CD4-positive, alpha-beta T cell treated with Interleukin-17A for 1 hour (primary cell): ENCODE measurements around the gene TIMM10.
A peak's percentile ranks its signal among the peaks of the same experiment; 100 is the strongest.

Experiments used
- DNase-seq: peaks from one replicate; pipeline ENCODE4 v3.0.0-alpha.2; 2020

TIMM10 gene, protein sequence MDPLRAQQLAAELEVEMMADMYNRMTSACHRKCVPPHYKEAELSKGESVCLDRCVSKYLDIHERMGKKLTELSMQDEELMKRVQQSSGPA

GRCh38 chr11:57530596-57531507 is at the start of gene TIMM10:
TIMM10 (minus strand) TSS chr11:57530754; CDS start chr11:57530189, 565 bp downstream.
- peak; percentile 98 for DNase-seq

DNA sequence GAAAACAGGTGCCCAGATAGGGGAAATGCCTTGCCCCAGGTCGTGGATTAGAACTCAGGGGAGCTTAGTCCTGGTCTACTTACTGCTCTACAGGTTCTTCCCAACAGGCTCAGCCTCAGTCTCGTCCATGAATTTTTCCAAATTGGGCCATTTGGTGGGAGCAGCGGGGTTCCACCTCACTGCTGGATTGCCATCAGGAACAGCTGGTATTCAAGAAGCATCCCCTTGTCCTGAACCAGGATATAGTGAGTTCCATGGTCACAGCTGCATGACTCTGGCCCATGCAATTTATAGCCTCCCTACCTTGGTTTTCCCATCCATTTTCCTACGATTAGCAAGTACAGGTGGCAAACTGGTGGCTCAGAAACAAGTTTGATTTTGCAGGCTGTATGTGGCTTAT is 43.5 kb upstream of the TIMM10 start:
- DNase-seq, result no peak

DNA sequence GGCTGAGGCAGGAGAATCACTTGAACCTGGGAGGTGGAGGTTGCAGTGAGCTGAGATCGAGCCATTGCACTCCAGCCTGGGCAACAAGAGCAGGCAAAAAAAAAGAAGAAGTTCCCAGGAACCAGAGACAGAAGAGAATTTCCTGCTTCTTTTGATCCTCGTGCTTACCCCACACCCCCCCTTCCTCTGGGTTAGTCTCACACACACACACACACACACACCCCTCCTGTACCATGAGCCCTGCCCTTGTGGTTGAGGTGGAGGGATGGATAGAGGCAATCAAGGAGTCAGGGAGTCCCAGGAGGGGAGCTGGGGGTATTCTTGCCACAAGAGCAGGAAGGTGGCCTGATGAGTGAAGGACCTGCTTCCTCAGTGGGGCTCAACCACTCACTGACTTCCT is 41.1 kb upstream of the TIMM10 start:
- no peak for DNase-seq

GRCh38 chr11:57568330-57568766 is 37.8 kb upstream of the TIMM10 start:
- peak; percentile 89 for DNase-seq

- DNase-seq, result peak; percentile 57
Observed at GRCh38 chr11:57567515-57568329, 37.2 kb upstream of the TIMM10 start, which contains the start of gene UBE2L6. UBE2L6 (minus strand) TSS chr11:57567672; CDS start chr11:57567611, 61 bp downstream.

- peak; percentile 45 for DNase-seq
Observed at GRCh38 chr11:57566905-57567514, 36.5 kb upstream of the TIMM10 start.

DNA sequence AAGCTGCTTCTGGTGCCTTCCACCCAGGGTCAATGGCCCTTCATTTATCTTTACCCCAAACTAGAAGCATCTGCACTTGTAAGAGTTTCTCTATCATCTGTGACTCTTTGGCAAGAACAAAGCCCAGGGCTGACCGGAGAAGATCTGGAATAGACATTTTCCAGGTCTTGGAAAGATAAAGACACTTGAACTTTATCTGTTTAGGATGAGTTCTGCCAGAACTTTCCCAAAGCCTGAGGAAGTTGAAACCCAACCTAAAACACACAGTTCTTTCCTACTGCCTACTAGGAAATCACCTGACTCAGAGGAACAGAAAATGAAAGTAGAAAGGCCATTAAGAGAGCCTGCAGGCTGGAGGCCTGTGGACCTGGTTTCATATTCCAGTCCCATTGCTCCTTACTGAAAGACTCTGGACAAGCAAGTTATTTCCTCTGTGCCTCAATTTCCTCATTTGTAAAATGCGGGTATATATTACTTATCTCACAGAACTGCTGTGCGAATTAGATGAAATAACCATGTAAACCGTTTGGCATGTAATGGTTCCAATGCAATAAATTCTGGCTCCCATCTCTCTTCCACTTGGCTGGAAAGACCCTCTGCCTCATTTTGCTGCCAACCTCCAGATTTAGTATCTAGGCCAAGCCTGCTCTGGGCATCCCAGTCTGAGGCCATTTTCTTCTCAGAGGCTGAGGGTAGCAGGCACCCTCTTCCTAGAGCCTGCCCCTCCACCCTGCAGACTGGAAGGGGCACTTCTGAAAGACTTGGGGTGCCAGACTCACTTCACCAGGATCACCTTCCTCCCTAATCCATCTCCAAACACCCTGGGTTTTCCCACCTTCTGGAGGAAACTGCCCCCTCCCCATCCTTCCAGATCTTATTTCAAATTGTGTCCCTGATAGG is 35.7 kb upstream of the TIMM10 start:
- peak; percentile 61 for DNase-seq

GRCh38 chr11:57562596-57562995 is 32.0 kb upstream of the TIMM10 start:
- DNase-seq, result no peak

- DNase-seq, result no peak
Observed at GRCh38 chr11:57560146-57560545, 29.6 kb upstream of the TIMM10 start.

- no peak for DNase-seq
Observed at GRCh38 chr11:57556041-57556440, 25.5 kb upstream of the TIMM10 start.

DNA sequence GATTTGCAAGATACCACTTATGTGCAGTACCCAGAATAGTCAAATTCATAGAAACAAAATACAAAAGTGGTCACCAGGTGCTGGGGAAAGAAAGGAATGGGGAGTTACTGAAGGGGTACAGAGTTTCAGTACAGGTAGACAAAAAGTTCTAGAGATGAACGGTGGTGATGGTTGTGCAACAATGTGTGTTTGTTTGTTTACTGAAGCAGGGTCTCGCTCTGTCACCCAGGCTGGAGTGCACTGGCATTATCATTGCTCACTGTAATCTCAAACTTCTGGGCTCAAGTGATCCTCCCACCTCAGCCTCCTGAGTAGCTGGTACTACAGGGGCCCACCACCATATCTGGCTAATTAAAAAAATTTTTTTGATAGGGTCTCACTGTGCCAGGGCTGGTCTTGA is 24.8 kb upstream of the TIMM10 start:
- DNase-seq, result no peak

- DNase-seq, result no peak
Observed at GRCh38 chr11:57552479-57552878, 21.9 kb upstream of the TIMM10 start.

- no peak for DNase-seq
Observed at GRCh38 chr11:57551941-57552340, 21.4 kb upstream of the TIMM10 start.

DNA sequence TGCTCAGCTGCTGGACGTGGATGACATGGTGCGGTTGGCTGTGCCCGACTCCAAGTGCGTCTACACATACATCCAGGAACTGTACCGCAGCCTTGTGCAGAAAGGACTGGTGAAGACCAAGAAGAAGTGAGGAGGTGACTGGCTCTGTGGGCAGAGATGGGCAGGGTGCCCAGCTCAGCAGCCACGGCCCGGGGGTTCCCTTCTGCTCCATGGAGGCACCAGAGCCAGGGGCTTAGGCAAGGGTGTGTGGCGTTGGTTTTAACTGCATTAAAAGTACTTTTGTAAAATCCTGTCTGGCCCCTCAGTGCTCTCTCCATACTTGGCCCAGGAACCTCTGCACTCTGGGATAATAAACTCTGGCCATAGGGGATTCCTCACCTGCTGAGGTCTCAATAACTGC is 19.4 kb upstream of the TIMM10 start:
- DNase-seq, result no peak

DNA sequence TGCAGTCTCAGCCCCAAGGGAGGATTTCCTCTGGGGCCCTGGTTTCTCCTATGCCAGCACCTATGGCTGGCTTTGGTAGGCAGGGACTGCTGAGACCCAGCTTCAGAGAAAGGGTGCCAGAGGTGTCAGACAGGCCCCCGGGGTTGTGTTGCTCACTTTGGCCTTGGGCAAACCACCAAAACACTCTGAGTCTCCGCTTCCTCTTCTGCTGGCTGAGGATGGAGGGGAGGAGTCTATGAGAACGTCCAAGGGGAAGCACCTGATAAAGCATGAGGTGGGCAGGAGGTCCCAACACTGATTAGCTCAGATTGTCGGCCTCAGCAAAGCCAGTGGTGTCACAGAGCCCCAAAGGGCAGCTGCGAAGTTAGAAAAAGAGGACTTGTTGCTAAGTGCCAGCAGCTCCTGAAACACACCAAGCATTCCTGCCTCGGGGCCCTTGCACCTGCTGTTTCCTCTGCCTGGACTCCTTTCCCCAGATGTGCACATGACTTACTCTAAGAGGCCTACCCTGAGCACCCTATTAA is 17.4 kb upstream of the TIMM10 start:
- DNase-seq, result peak; percentile 12

DNA sequence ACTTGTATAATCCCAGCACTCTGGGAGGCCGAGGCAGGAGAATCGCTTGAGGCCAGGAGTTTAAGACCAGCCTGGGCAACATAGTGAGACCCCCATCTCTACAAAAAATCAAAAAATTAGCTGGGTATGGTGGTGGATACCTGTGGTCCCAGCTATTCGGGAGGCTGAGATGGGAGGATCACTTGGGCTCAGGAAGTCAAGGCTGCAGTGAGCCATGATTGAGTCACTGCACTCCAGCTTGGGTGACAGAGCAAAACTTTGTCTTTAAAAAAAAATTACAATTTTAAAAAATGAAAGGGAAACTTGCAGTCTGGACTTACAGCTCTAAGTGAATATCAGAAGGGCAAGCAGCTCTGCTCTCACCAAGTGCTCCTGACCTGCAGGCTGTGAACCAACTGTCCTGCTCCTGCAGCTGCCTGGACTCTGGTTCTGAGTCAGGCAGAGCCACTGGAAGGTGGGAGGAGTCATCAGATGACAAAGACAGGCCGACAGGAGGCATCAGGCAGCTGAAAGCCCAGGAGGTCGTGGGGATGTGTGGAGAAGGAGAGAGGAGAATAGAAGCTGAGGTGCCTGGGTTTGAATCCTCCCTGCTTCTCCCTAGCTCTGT is 16.4 kb upstream of the TIMM10 start:
- DNase-seq, result no peak

GRCh38 chr11:57546451-57546850 is 15.9 kb upstream of the TIMM10 start:
- DNase-seq, result no peak

DNA sequence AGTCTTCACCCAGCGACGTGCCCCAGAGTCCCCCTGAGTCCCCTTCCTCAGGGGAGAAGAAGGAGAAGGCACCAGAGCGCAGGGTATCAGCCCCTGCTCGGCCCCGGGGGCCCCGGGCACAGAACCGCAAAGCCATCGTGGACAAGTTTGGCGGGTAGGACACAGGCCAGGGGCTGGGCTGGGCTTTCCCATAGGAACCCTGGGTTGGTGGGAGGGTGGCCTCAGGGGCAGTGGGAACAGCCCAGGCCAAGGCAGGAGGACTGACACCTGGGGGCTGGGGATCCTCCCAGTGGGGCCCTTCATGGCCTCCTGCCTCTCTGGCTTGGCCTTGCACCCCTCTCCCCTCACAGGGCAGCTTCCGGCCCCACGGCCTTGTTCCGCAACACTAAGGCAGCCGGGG is 15.3 kb upstream of the TIMM10 start:
- DNase-seq, result no peak

- DNase-seq, result no peak
Observed at GRCh38 chr11:57544566-57544965, 14.0 kb upstream of the TIMM10 start.

DNA sequence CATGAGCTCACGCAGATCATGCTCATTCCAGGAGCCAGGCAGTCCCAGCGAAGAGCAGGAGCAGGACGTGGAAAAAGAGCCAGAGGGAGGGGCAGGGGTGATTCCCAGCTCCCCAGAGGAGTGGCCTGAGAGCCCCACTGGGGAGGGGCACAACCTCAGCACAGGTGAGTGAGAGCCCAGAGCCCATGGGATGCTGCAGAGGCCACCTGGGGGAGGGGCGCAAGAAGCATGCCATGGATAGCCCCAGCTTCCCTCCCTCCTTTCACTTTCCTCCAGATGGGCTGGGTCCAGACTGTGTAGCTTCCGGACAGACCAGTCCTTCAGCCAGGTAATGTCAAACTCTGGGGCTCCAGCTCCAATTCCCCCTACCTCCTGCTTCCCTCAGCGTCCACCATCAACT is 13.0 kb upstream of the TIMM10 start:
- no peak for DNase-seq

- DNase-seq, result no peak
Observed at GRCh38 chr11:57542582-57542981, 12.0 kb upstream of the TIMM10 start.
